NT2/D1 (cell line): ENCODE data around the gene SLC5A9.

Experiments
- DNase-seq: peaks from one replicate; pipeline ENCODE4 v3.0.0-alpha.2; 2011; ENCODE audit warnings: low read depth, low spot score
- H3K27me3 ChIP-seq: 2 replicates; pipeline ENCODE4 v1.6.0; 2011; ENCODE audit warnings: mild to moderate bottlenecking; ENCODE audit not compliant: insufficient read length, insufficient read depth
- H3K36me3 ChIP-seq: 2 replicates; pipeline ENCODE4 v1.6.1; 2011; ENCODE audit warnings: mild to moderate bottlenecking, low read length, mixed read lengths; ENCODE audit not compliant: insufficient read depth, insufficient read length
- H3K4me1 ChIP-seq: 2 replicates; pipeline ENCODE4 v1.5.1; 2011; ENCODE audit not compliant: insufficient read depth, insufficient read length
- H3K4me3 ChIP-seq: 2 replicates; pipeline ENCODE4 v1.5.1; 2011; ENCODE audit warnings: low read depth; ENCODE audit not compliant: insufficient read length
- H3K9ac ChIP-seq: 2 replicates; pipeline ENCODE4 v1.6.0; 2011; ENCODE audit warnings: low read depth; ENCODE audit not compliant: insufficient read length
- H3K9me3 ChIP-seq: 2 replicates; pipeline ENCODE4 v1.5.1; 2011; ENCODE audit warnings: mild to moderate bottlenecking, low read length; ENCODE audit not compliant: insufficient read depth
- SUZ12 ChIP-seq: IDR thresholded peaks from 2 replicates; pipeline ENCODE4 v1.6.1; 2011; ENCODE audit not compliant: insufficient read length, insufficient read depth; ENCODE audit errors: extremely low read depth
- YY1 ChIP-seq: IDR thresholded peaks from 2 replicates; pipeline ENCODE4 v1.6.1; 2011; ENCODE audit not compliant: insufficient read length, insufficient read depth
- ZNF274 ChIP-seq: IDR thresholded peaks from 2 replicates; pipeline ENCODE4 v1.6.1; 2011; ENCODE audit warnings: mild to moderate bottlenecking, low read depth, low read length

The SLC5A9 gene

GRCh38 chr1:48222501-48223242, at the start of gene SLC5A9:
TSS of gene SLC5A9 (plus strand) at chr1:48222716. CDS start at chr1:48222737, 21 bp downstream.
- no peak within 1 kb of the TSS for H3K9ac ChIP-seq
- no peak within 1 kb of the TSS for H3K4me3 ChIP-seq
- H3K4me1 ChIP-seq: peaks cover 21% of the 10 kb centered on the region
- TF ChIP-seq SUZ12: no peak
- TF ChIP-seq YY1: no peak
- TF ChIP-seq ZNF274: no peak
- H3K9me3 ChIP-seq: no peaks in the 10 kb centered on the region
- no peaks in the 10 kb centered on the region for H3K27me3 ChIP-seq
- H3K36me3 ChIP-seq: no peaks in the 10 kb centered on the region
- no peak for DNase-seq

- TF ChIP-seq YY1 (no peak), ZNF274 (no peak), SUZ12 (no peak)
Measured at GRCh38 chr1:48175116-48175515, 47.4 kb upstream of the SLC5A9 start.

GRCh38 chr1:48177257-48177656, 45.3 kb upstream of the SLC5A9 start:
- Histone ChIP-seq H3K27me3 (no peaks in the 10 kb centered on the region), H3K9me3 (peaks cover 14% of the 10 kb centered on the region; the same call in 1 of the 2 replicates), H3K36me3 (no peaks in the 10 kb centered on the region), H3K9ac (no peak overlapping the region), H3K4me3 (no peak overlapping the region), H3K4me1 (no peaks in the 10 kb centered on the region)
- no peak for DNase-seq
- TF ChIP-seq YY1: no peak
- TF ChIP-seq SUZ12: no peak
- TF ChIP-seq ZNF274: no peak

More at GRCh38 chr1:48175116-48175515, 47.4 kb upstream of the SLC5A9 start:
- Histone ChIP-seq H3K36me3 (no peaks in the 10 kb centered on the region), H3K4me3 (no peak overlapping the region), H3K9me3 (peaks cover 14% of the 10 kb centered on the region; the same call in 1 of the 2 replicates), H3K9ac (no peak overlapping the region), H3K27me3 (no peaks in the 10 kb centered on the region), H3K4me1 (no peaks in the 10 kb centered on the region)
- DNase-seq: no peak

- Histone ChIP-seq H3K4me1 (no peaks in the 10 kb centered on the region), H3K4me3 (no peak overlapping the region), H3K9me3 (peaks cover 19% of the 10 kb centered on the region), H3K9ac (no peak overlapping the region), H3K36me3 (no peaks in the 10 kb centered on the region), H3K27me3 (no peaks in the 10 kb centered on the region)
- TF ChIP-seq YY1: no peak
- TF ChIP-seq ZNF274: no peak
- TF ChIP-seq SUZ12: no peak
- DNase-seq: no peak
Measured at GRCh38 chr1:48181669-48182367, 40.7 kb upstream of the SLC5A9 start.

GRCh38 chr1:48182439-48182838, 40.1 kb upstream of the SLC5A9 start:
- Histone ChIP-seq H3K9ac (no peak overlapping the region), H3K27me3 (no peaks in the 10 kb centered on the region), H3K4me1 (no peaks in the 10 kb centered on the region), H3K9me3 (peaks cover 25% of the 10 kb centered on the region), H3K36me3 (no peaks in the 10 kb centered on the region), H3K4me3 (no peak overlapping the region)
- TF ChIP-seq YY1 (no peak), SUZ12 (no peak)
- no peak for DNase-seq

- H3K4me3 ChIP-seq: no peak overlapping the region
- no peak for DNase-seq
- no peak overlapping the region for H3K9ac ChIP-seq
- H3K36me3 ChIP-seq: no peaks in the 10 kb centered on the region
- H3K27me3 ChIP-seq: no peaks in the 10 kb centered on the region
- peaks cover 65% of the 10 kb centered on the region for H3K9me3 ChIP-seq
- H3K4me1 ChIP-seq: no peaks in the 10 kb centered on the region
- no peak for TF ChIP-seq SUZ12
- no peak for TF ChIP-seq YY1
- TF ChIP-seq ZNF274: no peak
Measured at GRCh38 chr1:48186306-48186839, 36.1 kb upstream of the SLC5A9 start.

- H3K4me1 ChIP-seq: no peaks in the 10 kb centered on the region
- TF ChIP-seq SUZ12: no peak
- TF ChIP-seq ZNF274: no peak
- no peak for TF ChIP-seq YY1
- peaks cover 66% of the 10 kb centered on the region for H3K9me3 ChIP-seq
- H3K9ac ChIP-seq: no peak overlapping the region
- H3K36me3 ChIP-seq: no peaks in the 10 kb centered on the region
- no peak for DNase-seq
- no peaks in the 10 kb centered on the region for H3K27me3 ChIP-seq
- H3K4me3 ChIP-seq: no peak overlapping the region
Measured at GRCh38 chr1:48187969-48188563, 34.5 kb upstream of the SLC5A9 start.
